NCI-H524 treated with DMSO at 0.1 percent for 48 hours (cell line): Measurements from ENCODE around the gene CENPVL3.
"Not testable (repeated sequence)": the region's sequence is repeated elsewhere in the genome, so short reads cannot be mapped to it uniquely, and the experiment has no call there.

Experiments
- DNase-seq: peaks from one replicate; lab custom pipeline; 2025; lab: John Stamatoyannopoulos, UW

Gene CENPVL3

DNA sequence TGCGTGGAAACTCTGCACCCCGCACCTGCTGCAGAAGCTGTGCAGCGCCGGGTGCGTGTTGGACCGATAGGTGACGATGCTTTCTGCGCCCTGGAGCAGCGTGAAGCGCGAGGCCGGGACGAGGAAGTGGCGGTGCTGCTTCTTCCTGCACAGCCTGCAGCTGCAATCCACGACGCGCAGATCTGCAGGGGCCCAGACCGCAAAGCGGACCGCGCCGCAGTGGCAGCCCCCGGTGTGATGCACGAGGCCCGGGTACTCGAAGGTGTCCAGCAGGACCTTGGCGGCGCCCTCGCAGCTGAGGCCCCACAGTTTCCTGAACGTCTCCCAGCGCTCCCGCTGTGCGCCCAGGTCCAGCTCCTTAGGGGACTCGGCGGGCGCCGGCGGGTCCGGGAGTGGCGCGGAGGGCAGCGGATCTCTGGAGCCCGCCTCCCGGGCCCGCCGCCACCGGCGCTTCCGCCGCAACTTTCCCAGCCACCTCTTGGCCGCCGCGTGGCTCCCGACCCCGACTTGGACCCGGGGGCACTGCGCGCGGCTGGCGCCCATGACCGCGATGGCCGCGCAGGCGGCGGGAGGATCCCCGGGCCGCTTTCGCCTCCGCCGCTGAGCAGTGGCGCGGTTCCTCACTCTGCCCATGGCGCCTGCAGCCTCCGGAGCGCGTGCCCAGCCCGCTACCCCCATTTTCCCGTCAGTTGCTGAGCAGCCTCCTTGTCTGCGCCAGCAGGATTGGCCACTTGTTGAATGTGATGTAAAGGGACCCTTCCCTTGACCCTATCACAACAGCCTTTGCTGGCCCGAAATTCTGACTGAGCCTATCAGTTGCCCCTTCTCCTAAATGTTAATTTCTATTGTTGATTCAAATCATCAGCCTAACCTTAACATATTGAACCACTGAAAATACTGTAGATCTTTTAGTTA is at the start of gene CENPVL3:
Gene CENPVL3 (minus strand): TSS at position 672 of the 915 bp plus-strand sequence. CDS start 39 bp downstream, at position 633.
- not testable (repeated sequence) for DNase-seq

DNA sequence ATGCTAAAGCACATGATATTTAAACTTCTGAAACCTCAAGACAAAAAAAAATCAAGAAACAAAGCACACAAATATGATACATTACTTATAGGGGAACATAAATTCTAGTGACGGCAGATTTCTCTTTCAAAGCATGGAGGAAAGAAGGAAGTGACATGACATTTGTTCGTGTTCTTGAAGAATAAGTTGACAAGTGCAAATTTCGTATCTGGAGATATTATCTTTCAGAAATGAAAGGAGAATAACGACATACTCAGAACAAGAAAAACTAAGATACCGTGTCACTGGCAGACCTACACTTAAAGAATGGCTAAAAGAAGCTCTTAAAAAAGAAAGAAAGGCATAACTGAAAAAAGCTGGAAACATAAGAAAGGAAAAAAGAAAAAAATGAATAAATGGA is 47.3 kb upstream of the CENPVL3 start:
- no peak for DNase-seq

DNA sequence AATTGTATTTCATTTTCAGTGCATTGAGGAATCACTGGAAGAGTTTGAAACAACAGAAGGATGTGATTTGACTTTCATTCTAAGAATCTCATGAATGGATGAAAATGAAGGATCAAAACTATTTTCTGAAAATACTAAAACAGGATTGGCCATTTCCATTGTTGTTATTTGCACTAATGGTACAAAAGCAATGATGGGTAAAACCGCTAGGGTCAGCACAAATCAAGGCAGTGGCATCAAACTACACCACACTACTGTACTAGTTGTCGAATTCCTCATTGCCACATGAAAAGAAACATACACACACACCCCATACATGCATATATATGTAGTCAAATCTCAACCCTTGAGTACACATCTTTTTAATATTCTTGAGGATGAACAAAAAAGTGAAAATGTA is 24.7 kb upstream of the CENPVL3 start:
- DNase-seq = no peak

DNA sequence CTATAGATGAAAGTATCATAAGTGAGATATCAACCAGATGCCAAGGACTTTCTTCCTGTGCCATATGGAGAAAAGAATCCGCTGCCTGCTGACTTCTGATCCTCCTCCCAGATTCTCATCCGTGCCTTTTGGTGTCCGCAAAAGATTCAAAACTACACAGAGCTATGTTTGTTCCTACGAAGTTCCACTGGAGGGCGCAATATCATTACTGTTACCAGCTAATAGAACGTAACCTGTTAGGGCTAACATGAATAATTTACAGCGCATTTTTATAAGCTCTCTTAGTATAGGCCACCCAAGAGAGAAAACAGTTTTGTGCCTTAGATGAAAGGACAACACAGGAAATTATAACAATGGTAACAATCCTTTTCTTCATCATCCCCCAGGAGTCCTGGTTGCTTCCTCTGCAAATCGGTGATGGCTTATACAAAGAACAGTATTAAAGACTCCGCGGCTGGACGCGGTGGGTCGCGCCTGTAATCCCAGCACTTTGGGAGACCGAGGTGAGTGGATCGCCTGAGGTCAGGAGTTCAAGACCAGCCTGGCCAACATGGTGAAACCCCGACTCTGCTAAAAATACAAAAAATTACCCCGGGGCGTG is 22.8 kb upstream of the CENPVL3 start:
- no peak for DNase-seq

- not testable (repeated sequence) for DNase-seq
These were observed 17.8 kb upstream of the CENPVL3 start for GRCh38 chrX:51636511-51636910.

DNA sequence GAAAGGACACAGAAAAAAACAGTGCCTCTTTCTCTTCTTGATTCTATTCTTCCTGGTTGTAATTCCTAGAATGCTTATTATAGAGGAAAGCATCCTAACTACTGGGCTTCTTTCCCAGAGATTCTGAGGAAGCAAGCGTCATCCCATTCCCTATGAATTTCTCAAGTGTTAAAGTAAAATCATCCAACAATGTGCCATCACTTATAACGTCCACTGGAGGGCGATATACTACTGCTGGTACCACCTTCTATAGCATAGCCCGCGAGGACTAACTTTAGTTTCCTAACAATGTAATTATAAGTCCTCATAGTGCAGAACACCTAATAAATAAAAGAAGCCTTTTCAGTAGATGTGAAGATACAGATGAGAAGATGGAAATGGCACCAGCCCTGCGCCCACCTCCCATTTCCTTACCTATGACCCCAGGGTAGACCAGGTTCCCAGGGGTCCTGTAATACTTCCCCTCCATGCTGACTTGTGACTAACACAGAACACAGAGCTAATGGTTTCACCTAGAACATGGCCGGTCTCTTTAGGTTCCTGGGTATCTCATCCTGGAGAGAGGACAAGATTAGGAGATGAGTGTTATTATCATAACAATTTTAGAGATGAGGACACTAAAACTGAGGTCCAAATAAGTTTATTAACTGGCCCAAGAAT is 4.2 kb downstream of the CENPVL3 start:
- no peak for DNase-seq

- DNase-seq = no peak
These were observed 9.9 kb downstream of the CENPVL3 start for GRCh38 chrX:51608766-51609165.

DNA sequence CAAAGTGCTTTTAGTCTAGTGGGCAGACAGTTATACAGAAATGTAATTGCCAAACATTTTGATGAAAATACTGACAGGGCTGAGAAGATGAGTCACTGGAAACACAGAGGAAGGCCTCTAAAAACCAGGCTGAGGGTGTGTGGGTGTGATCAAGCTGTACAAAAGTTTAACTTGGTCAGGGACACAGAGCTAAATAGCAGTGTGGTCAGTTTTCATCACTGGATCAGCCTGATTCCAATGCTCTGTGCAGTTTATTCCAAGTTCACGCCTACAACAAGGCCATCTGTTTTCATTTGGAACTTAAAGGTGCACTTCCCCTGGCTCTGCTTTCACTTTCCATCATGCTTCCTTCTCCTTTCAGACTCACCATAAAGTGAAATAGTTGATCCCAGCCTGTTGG is 10.6 kb downstream of the CENPVL3 start:
- DNase-seq = no peak

DNA sequence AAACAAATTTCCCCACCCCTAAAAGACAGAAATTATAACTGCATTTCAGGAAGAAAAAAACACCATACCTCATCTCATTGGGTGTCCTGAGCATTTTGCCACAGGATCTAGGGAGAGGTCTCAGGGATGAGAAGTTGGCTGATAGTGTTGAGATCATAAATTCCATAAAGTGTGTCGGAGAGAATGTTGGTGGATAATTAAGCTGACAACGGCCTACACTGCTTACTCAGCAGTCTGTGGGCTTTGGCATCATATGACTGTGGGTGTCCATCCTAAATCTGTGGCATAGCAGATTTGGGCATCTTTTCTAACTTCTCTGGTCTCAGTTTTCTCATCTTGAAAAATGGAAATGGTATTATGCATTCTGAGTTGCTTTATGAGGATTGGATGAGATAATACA is 12.3 kb downstream of the CENPVL3 start:
- no peak for DNase-seq

DNA sequence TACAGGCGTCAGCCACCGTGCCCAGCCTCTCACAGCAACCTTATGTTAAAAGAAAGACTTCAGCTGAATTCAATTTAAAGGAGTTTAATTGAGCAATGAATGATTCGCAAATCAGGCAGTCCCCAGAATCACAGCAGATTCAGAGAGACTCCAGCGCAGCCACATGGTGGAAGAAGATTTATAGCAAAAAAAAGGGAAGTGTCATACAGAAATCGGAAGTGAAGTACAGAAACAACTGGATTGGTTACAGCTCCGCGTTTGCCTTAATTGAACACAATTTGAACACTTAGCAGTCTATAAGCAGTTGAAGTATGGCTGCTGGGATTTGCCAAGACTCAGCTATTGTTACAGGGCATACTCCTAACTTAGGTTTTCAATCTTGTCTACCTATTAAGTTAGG is 19.8 kb downstream of the CENPVL3 start:
- no peak for DNase-seq

- DNase-seq = no peak
These were observed 46.8 kb downstream of the CENPVL3 start for GRCh38 chrX:51571874-51572273.

DNA sequence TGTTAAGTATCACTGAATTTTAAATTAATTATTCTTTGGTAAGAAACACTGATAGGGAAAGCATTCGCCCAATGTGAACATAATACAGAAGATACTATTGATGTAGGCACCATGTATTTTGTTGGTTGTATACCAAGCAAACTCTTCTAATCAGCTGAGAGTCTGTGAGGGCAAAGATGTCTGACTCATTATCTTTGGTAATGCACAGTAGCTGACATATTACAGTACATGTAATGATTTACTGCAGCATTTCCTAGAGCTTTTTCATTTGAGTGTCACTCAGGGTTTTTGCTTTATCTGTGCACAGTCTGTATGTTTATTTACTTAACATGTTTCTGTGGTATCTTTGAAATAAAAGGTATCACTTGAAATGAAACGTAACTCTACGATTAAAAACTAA is 49.2 kb downstream of the CENPVL3 start:
- no peak for DNase-seq

DNA sequence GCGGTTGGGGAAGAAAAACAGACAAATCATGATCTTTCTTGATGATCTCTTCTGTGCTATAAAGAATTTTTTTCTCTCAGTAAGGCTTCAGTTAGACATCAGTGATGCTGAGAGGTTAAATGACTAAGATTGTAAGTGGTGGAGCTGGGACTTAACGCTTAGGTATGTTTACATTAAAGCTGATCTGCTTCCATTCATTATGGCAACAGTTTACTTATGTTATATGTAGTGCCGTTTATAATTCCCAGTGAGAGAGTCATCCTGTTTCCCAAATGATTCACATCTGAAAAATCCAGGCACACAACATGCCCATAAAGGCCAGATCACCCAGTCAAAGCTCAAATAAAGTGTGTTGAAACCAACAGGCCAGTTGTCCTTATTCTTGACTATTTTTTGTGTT is 50.1 kb downstream of the CENPVL3 start:
- DNase-seq = no peak
